ENCODE results near the gene PKHD1. TPM values are rescaled to one million over a fixed set of nuclear protein-coding genes. Genes with fewer than 3 reads are reported as not detected.

The PKHD1 gene
- total and polyA plus RNA-seq, 2 experiments from 2014 or later = 0.47 to 3.3 TPM

DNA sequence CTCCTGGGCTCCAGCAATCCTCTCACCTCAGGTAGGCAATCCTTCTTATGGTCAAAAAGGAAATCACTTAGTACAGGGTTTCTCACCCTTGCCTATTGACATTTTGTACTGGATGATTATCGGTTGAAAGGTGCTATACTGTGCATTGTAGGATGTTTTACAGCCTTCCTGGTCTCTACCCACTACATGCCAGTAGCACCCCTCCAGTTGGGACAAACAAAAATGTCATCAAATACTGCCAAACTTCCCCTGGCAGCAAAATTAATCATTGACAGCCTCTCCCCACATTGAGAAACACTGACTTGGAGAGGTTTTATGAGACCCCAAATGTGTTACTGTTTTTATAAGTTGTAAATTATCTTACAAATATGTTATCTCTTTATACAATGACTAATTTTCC lies 368.1 kb downstream of the PKHD1 start:
- no peaks in the 10 kb centered on the region for H3K9me2 ChIP-seq (replicated peaks; ENCODE audit: insufficient read depth)
- no peak overlapping the region for H3K4me2 ChIP-seq
- no peaks in the 10 kb centered on the region for H3K27me3 ChIP-seq
- DNase-seq (ENCODE audit: low spot score) = no peak
- TF ChIP-seq, protein P1, sequence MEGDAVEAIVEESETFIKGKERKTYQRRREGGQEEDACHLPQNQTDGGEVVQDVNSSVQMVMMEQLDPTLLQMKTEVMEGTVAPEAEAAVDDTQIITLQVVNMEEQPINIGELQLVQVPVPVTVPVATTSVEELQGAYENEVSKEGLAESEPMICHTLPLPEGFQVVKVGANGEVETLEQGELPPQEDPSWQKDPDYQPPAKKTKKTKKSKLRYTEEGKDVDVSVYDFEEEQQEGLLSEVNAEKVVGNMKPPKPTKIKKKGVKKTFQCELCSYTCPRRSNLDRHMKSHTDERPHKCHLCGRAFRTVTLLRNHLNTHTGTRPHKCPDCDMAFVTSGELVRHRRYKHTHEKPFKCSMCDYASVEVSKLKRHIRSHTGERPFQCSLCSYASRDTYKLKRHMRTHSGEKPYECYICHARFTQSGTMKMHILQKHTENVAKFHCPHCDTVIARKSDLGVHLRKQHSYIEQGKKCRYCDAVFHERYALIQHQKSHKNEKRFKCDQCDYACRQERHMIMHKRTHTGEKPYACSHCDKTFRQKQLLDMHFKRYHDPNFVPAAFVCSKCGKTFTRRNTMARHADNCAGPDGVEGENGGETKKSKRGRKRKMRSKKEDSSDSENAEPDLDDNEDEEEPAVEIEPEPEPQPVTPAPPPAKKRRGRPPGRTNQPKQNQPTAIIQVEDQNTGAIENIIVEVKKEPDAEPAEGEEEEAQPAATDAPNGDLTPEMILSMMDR (IDR thresholded peaks at IDR 0.05; ENCODE audit: poor library complexity) = no peak
- TF ChIP-seq EZH2 (IDR thresholded peaks at IDR 0.05; ENCODE audit: borderline replicate concordance) = no peak
- no peak for TF ChIP-seq EZH2phosphoT487 (IDR thresholded peaks at IDR 0.05; ENCODE audit: low read depth, severe bottlenecking, unreplicated experiment)
- H3K9me3 ChIP-seq (ENCODE audit: low read depth) = no peaks in the 10 kb centered on the region
- no peaks in the 10 kb centered on the region for H4K20me1 ChIP-seq (ENCODE audit: insufficient read depth, poor library complexity, severe bottlenecking)
- no peaks in the 10 kb centered on the region for H3K79me2 ChIP-seq
- H3K27ac ChIP-seq = no peak overlapping the region
- no peaks in the 10 kb centered on the region for H3K4me1 ChIP-seq (ENCODE audit: insufficient read depth)
- no peak overlapping the region for H2AFZ ChIP-seq
- WGBS (ENCODE audit: low lambda C conversion rate, missing lambda C conversion rate) = 86% methylated on average over 1 of the region's 1 CpG
- H3K4me3 ChIP-seq = no peak overlapping the region
- H3K36me3 ChIP-seq (replicated peaks; ENCODE audit: insufficient read depth, low read depth) = no peaks in the 10 kb centered on the region

- Histone ChIP-seq H3K4me1 (ENCODE audit: insufficient read depth) (no peaks in the 10 kb centered on the region), H3K79me2 (no peaks in the 10 kb centered on the region), H3K27ac (no peak overlapping the region), H3K9me3 (ENCODE audit: low read depth) (no peaks in the 10 kb centered on the region), H3K9me2 (replicated peaks; ENCODE audit: insufficient read depth) (no peaks in the 10 kb centered on the region), H3K4me3 (no peak overlapping the region), H2AFZ (no peak overlapping the region), H3K36me3 (replicated peaks; ENCODE audit: insufficient read depth, low read depth) (no peaks in the 10 kb centered on the region), H3K4me2 (no peak overlapping the region), H3K27me3 (no peaks in the 10 kb centered on the region), H4K20me1 (ENCODE audit: insufficient read depth, poor library complexity, severe bottlenecking) (no peaks in the 10 kb centered on the region)
- 85% methylated on average over 1 of the region's 1 CpG for WGBS (ENCODE audit: low lambda C conversion rate, missing lambda C conversion rate)
- DNase-seq (ENCODE audit: low spot score) = no peak
- no peak for TF ChIP-seq EZH2 (IDR thresholded peaks at IDR 0.05; ENCODE audit: borderline replicate concordance)
- no peak for TF ChIP-seq EZH2phosphoT487 (IDR thresholded peaks at IDR 0.05; ENCODE audit: low read depth, severe bottlenecking, unreplicated experiment)
- TF ChIP-seq, protein P1 (IDR thresholded peaks at IDR 0.05; ENCODE audit: poor library complexity) = no peak
Observed at GRCh38 chr6:51718533-51718932, 368.9 kb downstream of the PKHD1 start.

GRCh38 chr6:51717477-51717876 lies 369.9 kb downstream of the PKHD1 start:
- Histone ChIP-seq H2AFZ (no peak overlapping the region), H3K4me1 (ENCODE audit: insufficient read depth) (no peaks in the 10 kb centered on the region)

More at GRCh38 chr6:51717477-51717876, 369.9 kb downstream of the PKHD1 start:
- Histone ChIP-seq H3K36me3 (replicated peaks; ENCODE audit: insufficient read depth, low read depth) (no peaks in the 10 kb centered on the region), H3K4me3 (no peak overlapping the region), H3K9me3 (ENCODE audit: low read depth) (no peaks in the 10 kb centered on the region), H4K20me1 (ENCODE audit: insufficient read depth, poor library complexity, severe bottlenecking) (no peaks in the 10 kb centered on the region), H3K27me3 (no peaks in the 10 kb centered on the region), H3K4me2 (no peak overlapping the region), H3K79me2 (no peaks in the 10 kb centered on the region), H3K27ac (no peak overlapping the region), H3K9me2 (replicated peaks; ENCODE audit: insufficient read depth) (no peaks in the 10 kb centered on the region)
- 100% methylated on average over 1 of the region's 1 CpG for WGBS (ENCODE audit: low lambda C conversion rate, missing lambda C conversion rate)
- no peak for DNase-seq (ENCODE audit: low spot score)
- no peak for TF ChIP-seq EZH2 (IDR thresholded peaks at IDR 0.05; ENCODE audit: borderline replicate concordance)
- TF ChIP-seq, protein P1 (IDR thresholded peaks at IDR 0.05; ENCODE audit: poor library complexity) = no peak
- no peak for TF ChIP-seq EZH2phosphoT487 (IDR thresholded peaks at IDR 0.05; ENCODE audit: low read depth, severe bottlenecking, unreplicated experiment)

Measured in hepatocyte (in vitro differentiated cells).